22Rv1 (cell line): ENCODE measurements around the gene CPLX3.

ENCODE experiments used
- H3K27ac ChIP-seq: fragments of 450-650 bp; 2 replicates; pipeline ENCODE4 v1.5.1; 2017
- CTCF ChIP-seq: fragments of 450-650 bp; IDR thresholded peaks from 2 replicates; pipeline ENCODE4 v1.5.1; 2017; ENCODE audit warnings: mild to moderate bottlenecking
- ZFX ChIP-seq: fragments of 450-650 bp; IDR thresholded peaks from 2 replicates; pipeline ENCODE4 v1.6.1; 2017; ENCODE audit warnings: antibody characterized with exemption, borderline replicate concordance

CPLX3 gene

GRCh38 chr15:74854453-74855022 lies 28.1 kb downstream of the CPLX3 start:
- no peak overlapping the region for H3K27ac ChIP-seq
- no peak for TF ChIP-seq ZFX
- TF ChIP-seq CTCF: no peak

GRCh38 chr15:74855857-74856256 lies 29.4 kb downstream of the CPLX3 start:
- H3K27ac ChIP-seq: no peak overlapping the region
- TF ChIP-seq ZFX (no peak), CTCF (no peak)

GRCh38 chr15:74856537-74856936 lies 30.1 kb downstream of the CPLX3 start:
- no peak overlapping the region for H3K27ac ChIP-seq
- TF ChIP-seq CTCF (no peak), ZFX (no peak)

DNA sequence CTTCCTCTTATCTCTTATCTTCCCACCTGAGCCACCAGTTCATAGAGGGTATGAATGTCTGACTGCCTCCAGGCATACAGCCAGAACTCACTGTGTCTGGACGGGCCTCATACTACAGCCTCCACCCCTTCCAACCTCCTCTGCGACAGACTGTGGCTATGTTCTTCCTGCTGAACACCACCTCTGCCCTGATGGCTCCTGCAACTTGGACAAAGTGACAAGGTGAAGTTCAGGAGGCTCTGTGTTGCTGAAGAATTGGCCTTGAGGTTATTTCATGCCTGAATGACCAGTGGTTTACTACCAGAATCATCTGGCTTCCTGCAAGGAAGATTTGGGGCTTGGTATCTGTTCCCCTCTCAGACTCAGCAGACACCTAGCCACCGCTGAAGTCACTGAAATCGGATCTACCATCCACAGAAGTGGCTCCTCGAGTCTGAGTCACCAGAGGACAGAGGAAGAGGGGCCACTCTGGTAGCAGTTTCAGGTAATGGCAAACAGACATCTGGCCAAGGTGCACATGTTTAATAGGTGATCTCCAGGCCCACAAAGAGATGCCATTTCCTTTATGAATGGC lies 30.7 kb downstream of the CPLX3 start:
- H3K27ac ChIP-seq: no peak overlapping the region
- TF ChIP-seq ZFX (no peak), CTCF (no peak)

- H3K27ac ChIP-seq: no peak overlapping the region
- TF ChIP-seq CTCF (no peak), ZFX (no peak)
Observed at GRCh38 chr15:74857671-74858368, 31.4 kb downstream of the CPLX3 start.

- H3K27ac ChIP-seq: no peak overlapping the region
- TF ChIP-seq CTCF: no peak
- no peak for TF ChIP-seq ZFX
Observed at GRCh38 chr15:74858369-74858740, 31.9 kb downstream of the CPLX3 start.
